Calu3 (cell line): Measurements from ENCODE around the gene SSBP3. TPM values are rescaled to one million over a fixed set of nuclear protein-coding genes. Genes with fewer than 3 reads are reported as not detected.

Experiments used
- BruUV-seq: library from RNA; stranded (reverse); fragments of 400-500 nt; replicated peaks from 2 replicates; lab custom pipeline; 2021; lab: Mats Ljungman, UMichigan
- CTCF ChIA-PET: fragments of 300-600 bp; sonication (Branson Sonifier 250); formaldehyde crosslinking; loops from one replicate; lab custom pipeline; 2022; ENCODE audit warnings: antibody characterized with exemption; lab: Charles Lee
- DNase-seq: peaks from one replicate; pipeline ENCODE4 v3.0.0; 2022
- H3K27ac Mint-ChIP-seq: one replicate; pipeline ENCODE4 v1.8.0; 2022; ENCODE audit warnings: mixed read lengths; ENCODE audit not compliant: unreplicated experiment
- H3K27me3 Mint-ChIP-seq: one replicate; pipeline ENCODE4 v1.8.0; 2022; ENCODE audit warnings: mixed read lengths; ENCODE audit not compliant: unreplicated experiment
- H3K36me3 Mint-ChIP-seq: one replicate; pipeline ENCODE4 v1.8.0; 2022; ENCODE audit warnings: mild to moderate bottlenecking, moderate library complexity, mixed read lengths; ENCODE audit not compliant: insufficient read depth, unreplicated experiment
- H3K4me1 Mint-ChIP-seq: one replicate; pipeline ENCODE4 v1.8.0; 2022; ENCODE audit warnings: mild to moderate bottlenecking, low read depth, mixed read lengths; ENCODE audit not compliant: unreplicated experiment
- H3K4me3 Mint-ChIP-seq: one replicate; pipeline ENCODE4 v1.8.0; 2022; ENCODE audit warnings: mild to moderate bottlenecking, low read depth, moderate library complexity, mixed read lengths; ENCODE audit not compliant: unreplicated experiment
- H3K9me3 Mint-ChIP-seq: one replicate; pipeline ENCODE4 v1.8.0; 2022; ENCODE audit warnings: low read depth, mixed read lengths; ENCODE audit not compliant: unreplicated experiment
- intact Hi-C: fragments of 100-400 bp; cut with micrococcal nuclease; formaldehyde crosslinking; loops from one replicate; pipeline ENCODE4 v1.10.0; 2022; ENCODE audit not compliant: unreplicated experiment
- total RNA-seq: library from RNA; stranded (reverse); gene quantifications from 2 replicates; pipeline ENCODE4 v1.2.3, GENCODE V29; 2022
- TF ChIP-seq, protein P1 (sequence below): fragments of 200-600 bp; IDR thresholded peaks from one replicate; pipeline ENCODE4 v1.8.0; 2022; ENCODE audit warnings: antibody characterized with exemption; ENCODE audit not compliant: unreplicated experiment

The SSBP3 gene
- total RNA-seq, 1 experiment from 2014 or later, result 16.6 TPM

DNA sequence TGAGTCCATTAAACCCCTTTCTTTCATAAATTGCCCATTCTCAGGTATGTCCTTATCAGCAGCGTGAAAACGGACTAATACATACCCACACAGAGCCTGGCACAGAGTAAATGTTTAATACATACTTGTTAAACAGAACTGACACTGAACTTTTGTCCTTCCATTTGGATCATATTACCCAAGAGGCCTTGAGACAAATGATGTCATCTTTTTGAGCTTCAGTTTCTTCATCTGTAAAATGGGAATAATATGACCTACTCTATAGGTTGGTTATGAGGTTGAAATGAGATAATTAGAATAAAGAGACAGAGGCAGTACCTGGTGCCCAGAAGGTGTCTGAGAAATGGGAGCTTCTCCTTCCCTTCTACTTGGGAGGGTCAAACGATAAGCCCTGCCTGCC is 220.1 kb downstream of the SSBP3 start:
- no TSS peak for BruUV-seq
- H3K4me1 Mint-ChIP-seq, result no peaks in the 10 kb centered on the region
- CTCF ChIA-PET, result interaction anchor here (1.4 kb wide), 1 partner anchor 14 kb away, joined by 3 read pairs; the partner anchor contains the start of genes CYB5RL and MRPL37
- no peaks in the 10 kb centered on the region for H3K9me3 Mint-ChIP-seq
- TF ChIP-seq, protein P1, sequence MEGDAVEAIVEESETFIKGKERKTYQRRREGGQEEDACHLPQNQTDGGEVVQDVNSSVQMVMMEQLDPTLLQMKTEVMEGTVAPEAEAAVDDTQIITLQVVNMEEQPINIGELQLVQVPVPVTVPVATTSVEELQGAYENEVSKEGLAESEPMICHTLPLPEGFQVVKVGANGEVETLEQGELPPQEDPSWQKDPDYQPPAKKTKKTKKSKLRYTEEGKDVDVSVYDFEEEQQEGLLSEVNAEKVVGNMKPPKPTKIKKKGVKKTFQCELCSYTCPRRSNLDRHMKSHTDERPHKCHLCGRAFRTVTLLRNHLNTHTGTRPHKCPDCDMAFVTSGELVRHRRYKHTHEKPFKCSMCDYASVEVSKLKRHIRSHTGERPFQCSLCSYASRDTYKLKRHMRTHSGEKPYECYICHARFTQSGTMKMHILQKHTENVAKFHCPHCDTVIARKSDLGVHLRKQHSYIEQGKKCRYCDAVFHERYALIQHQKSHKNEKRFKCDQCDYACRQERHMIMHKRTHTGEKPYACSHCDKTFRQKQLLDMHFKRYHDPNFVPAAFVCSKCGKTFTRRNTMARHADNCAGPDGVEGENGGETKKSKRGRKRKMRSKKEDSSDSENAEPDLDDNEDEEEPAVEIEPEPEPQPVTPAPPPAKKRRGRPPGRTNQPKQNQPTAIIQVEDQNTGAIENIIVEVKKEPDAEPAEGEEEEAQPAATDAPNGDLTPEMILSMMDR, result no peak
- no peak overlapping the region for H3K27ac Mint-ChIP-seq
- intact Hi-C loops, result no loop called here
- H3K36me3 Mint-ChIP-seq, result no peaks in the 10 kb centered on the region
- no peaks in the 10 kb centered on the region for H3K27me3 Mint-ChIP-seq
- no peak for DNase-seq
- no peak overlapping the region for H3K4me3 Mint-ChIP-seq

DNA sequence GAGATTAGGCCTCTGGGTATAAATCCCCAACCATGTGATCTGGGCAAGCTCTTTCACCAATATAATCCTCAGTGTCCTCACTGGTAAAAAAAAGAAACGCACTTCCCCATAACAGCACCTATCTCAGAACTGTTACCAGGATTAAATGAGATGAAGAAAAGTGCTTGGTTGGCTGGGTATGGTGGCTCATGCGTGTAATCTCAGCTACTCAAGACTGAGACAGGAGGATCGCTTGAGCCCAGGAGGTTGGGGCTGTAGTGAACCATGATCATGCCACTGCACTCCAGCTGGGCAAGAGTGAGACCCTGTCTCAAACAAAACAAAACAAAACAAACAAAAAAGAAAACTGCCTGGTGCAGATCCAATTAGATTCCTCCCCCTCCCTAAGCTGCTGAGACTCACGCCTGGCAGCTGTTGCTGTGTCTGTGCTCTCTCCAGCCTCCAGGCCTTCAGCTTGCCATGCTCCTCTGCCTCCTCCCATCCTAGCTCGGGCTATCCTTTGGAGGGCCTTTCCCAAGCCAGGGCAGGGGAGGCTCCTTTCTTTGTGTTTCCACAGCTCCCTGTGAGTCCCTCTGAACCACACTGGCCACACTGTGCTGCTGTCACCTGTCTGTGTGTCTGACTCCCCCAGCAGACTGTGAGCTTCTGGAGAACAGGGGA is 225.4 kb downstream of the SSBP3 start:
- Mint-ChIP-seq H3K27me3 (no peaks in the 10 kb centered on the region), H3K36me3 (no peaks in the 10 kb centered on the region), H3K4me3 (no peak overlapping the region), H3K4me1 (no peaks in the 10 kb centered on the region), H3K27ac (no peak overlapping the region), H3K9me3 (no peaks in the 10 kb centered on the region)
- intact Hi-C loops, result no loop called here
- TF ChIP-seq, protein P1, result no peak
- no peak for DNase-seq
- CTCF ChIA-PET, result interaction anchor here (1.2 kb wide), 1 partner anchor 19 kb away, joined by 4 read pairs; the partner anchor contains the start of genes CYB5RL and MRPL37
- no TSS peak for BruUV-seq

DNA sequence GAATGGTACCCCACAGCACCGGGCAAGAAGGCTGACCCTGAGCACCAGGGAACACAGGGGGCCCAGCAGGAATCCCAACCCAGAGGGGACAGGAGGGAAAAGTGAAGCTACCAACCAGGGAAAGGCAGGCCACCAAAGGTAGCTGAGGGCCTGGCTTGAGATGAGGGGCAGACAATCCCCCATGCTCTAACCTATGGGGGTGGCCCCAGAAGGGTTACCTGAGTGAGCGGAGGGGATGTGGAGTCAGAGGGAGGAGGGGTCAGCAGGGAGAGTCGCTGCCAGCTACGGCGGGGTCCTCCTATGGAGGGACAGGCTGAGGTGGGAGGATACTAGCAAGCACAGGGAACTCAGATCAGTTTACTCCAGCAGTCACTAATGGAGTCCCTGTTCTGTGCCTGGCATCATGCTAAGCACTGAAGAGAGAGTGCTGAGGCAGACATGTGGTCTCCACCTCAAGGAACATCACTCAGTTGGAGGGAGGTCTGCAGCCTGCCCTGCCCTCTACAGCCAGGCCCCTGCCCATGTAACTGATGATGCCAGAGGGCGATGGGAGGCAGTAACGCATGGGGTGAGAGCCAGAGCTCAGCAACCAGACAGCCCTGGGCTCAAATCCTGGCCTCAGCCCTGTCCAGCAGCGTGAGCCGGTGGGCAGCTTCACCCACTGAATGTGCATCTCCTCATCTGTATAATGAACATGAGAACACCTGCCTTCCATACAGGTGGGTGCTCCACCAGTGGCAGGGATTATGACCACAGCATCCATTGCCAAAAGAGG is 227.7 kb downstream of the SSBP3 start:
- no peak overlapping the region for H3K4me3 Mint-ChIP-seq
- no TSS peak for BruUV-seq
- CTCF ChIA-PET, result no interaction called here
- H3K27me3 Mint-ChIP-seq, result no peaks in the 10 kb centered on the region
- no peak for DNase-seq
- no peaks in the 10 kb centered on the region for H3K9me3 Mint-ChIP-seq
- intact Hi-C loops, result no loop called here
- H3K36me3 Mint-ChIP-seq, result no peaks in the 10 kb centered on the region
- no peak overlapping the region for H3K27ac Mint-ChIP-seq
- TF ChIP-seq, protein P1, result no peak
- no peaks in the 10 kb centered on the region for H3K4me1 Mint-ChIP-seq

DNA sequence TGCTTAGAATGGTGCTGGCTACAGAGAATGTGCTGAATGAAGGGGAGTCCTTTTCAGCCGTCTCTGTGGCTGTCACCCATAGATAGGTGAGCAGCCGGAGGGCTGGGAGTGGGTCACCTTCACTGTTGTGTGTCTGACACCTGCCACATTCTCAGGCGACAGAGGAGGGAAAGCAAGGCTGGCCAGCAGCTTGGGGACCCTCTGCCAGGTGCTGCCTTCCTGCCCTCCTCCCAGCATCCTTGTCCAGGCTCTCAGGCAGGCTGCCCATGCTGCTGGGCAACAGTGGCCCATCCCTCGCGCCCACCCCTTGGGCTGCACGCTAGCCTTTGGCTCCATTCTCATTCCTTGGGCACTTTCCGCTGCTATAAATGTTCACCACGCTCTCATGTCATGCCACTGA is 228.5 kb downstream of the SSBP3 start:
- H3K27ac Mint-ChIP-seq, result no peak overlapping the region
- TF ChIP-seq, protein P1, result no peak
- CTCF ChIA-PET, result no interaction called here
- no peaks in the 10 kb centered on the region for H3K4me1 Mint-ChIP-seq
- no TSS peak for BruUV-seq
- H3K36me3 Mint-ChIP-seq, result no peaks in the 10 kb centered on the region
- DNase-seq, result no peak
- H3K9me3 Mint-ChIP-seq, result no peaks in the 10 kb centered on the region
- intact Hi-C loops, result no loop called here
- H3K4me3 Mint-ChIP-seq, result no peak overlapping the region
- no peaks in the 10 kb centered on the region for H3K27me3 Mint-ChIP-seq
